H9 (cell line): ENCODE measurements around the gene CYS1. TPM values are rescaled to one million over a fixed set of nuclear protein-coding genes. Genes with fewer than 3 reads are reported as not detected.
A peak's percentile ranks its signal among the peaks of the same experiment; 100 is the strongest.

Source experiments
- DNase-seq: peaks from one replicate; pipeline ENCODE4 v3.0.0-alpha.2; 2017
- H2AFZ ChIP-seq: one replicate; pipeline ENCODE4 v1.6.1; 2013; ENCODE audit warnings: mild to moderate bottlenecking, low read length, control low read depth, moderate library complexity
- H2AK5ac ChIP-seq: 2 replicates; pipeline ENCODE4 v1.6.1; 2013; ENCODE audit warnings: low read length, control low read depth, mixed read lengths; ENCODE audit not compliant: insufficient read length
- H2BK120ac ChIP-seq: one replicate; pipeline ENCODE4 v1.6.1; 2013; ENCODE audit warnings: low read depth, mild to moderate bottlenecking, low read length, control low read depth, inconsistent platforms; ENCODE audit not compliant: poor library complexity, severe bottlenecking
- H2BK12ac ChIP-seq: 2 replicates; pipeline ENCODE4 v1.6.1; 2013; ENCODE audit warnings: low read length, control low read depth, mixed read lengths, low read depth; ENCODE audit not compliant: insufficient read length
- H2BK15ac ChIP-seq: 2 replicates; pipeline ENCODE4 v1.6.1; 2013; ENCODE audit warnings: low read depth, low read length, control low read depth
- H2BK20ac ChIP-seq: one replicate; pipeline ENCODE4 v1.6.1; 2013; ENCODE audit warnings: low read depth, mild to moderate bottlenecking, low read length, control low read depth, inconsistent platforms; ENCODE audit not compliant: poor library complexity, severe bottlenecking
- H2BK5ac ChIP-seq: 2 replicates; pipeline ENCODE4 v1.6.1; 2013; ENCODE audit warnings: low read length, control low read depth, mixed read lengths; ENCODE audit not compliant: insufficient read length
- H3K14ac ChIP-seq: 2 replicates; pipeline ENCODE4 v1.6.1; 2013; ENCODE audit warnings: low read length, control low read depth; ENCODE audit not compliant: insufficient read depth
- H3K18ac ChIP-seq: 2 replicates; pipeline ENCODE4 v1.6.1; 2013; ENCODE audit warnings: low read depth, mild to moderate bottlenecking, mixed read lengths, low read length, control low read depth; ENCODE audit not compliant: insufficient read length
- H3K23ac ChIP-seq: 2 replicates; pipeline ENCODE4 v1.6.1; 2013; ENCODE audit warnings: low read length, control low read depth, mixed read lengths, low read depth; ENCODE audit not compliant: insufficient read length
- H3K23me2 ChIP-seq: 2 replicates; pipeline ENCODE4 v1.6.1; 2013; ENCODE audit warnings: low read depth, mild to moderate bottlenecking, mixed read lengths, low read length, control low read depth; ENCODE audit not compliant: insufficient read length, poor library complexity, severe bottlenecking
- H3K27ac ChIP-seq: 2 replicates; pipeline ENCODE4 v1.5.1; 2013; ENCODE audit warnings: low read length, control low read depth, mixed read lengths, low read depth; ENCODE audit not compliant: insufficient read length
- H3K27me3 ChIP-seq: 2 replicates; pipeline ENCODE4 v1.6.1; 2013; ENCODE audit warnings: low read length, control low read depth, inconsistent platforms; ENCODE audit not compliant: insufficient read depth
- H3K4ac ChIP-seq: 2 replicates; pipeline ENCODE4 v1.6.1; 2013; ENCODE audit warnings: low read depth, mild to moderate bottlenecking, control low read depth, inconsistent platforms, low read length, moderate library complexity
- H3K4me1 ChIP-seq: 2 replicates; pipeline ENCODE4 v1.6.1; 2013; ENCODE audit warnings: low read length, control low read depth, inconsistent platforms; ENCODE audit not compliant: insufficient read depth
- H3K4me2 ChIP-seq: 2 replicates; pipeline ENCODE4 v1.6.1; 2013; ENCODE audit warnings: low read length, control low read depth, mixed read lengths; ENCODE audit not compliant: insufficient read length, insufficient read depth
- H3K56ac ChIP-seq: 2 replicates; pipeline ENCODE4 v1.6.1; 2013; ENCODE audit warnings: low read depth, mild to moderate bottlenecking, mixed read lengths, low read length, control low read depth; ENCODE audit not compliant: insufficient read length
- H3K79me1 ChIP-seq: 2 replicates; pipeline ENCODE4 v1.6.1; 2013; ENCODE audit warnings: low read depth, mild to moderate bottlenecking, moderate library complexity, low read length, control low read depth, inconsistent platforms; ENCODE audit not compliant: insufficient read depth, poor library complexity, severe bottlenecking
- H3K79me2 ChIP-seq: 2 replicates; pipeline ENCODE4 v1.6.1; 2013; ENCODE audit warnings: low read length, control low read depth, inconsistent platforms; ENCODE audit not compliant: insufficient read depth
- H3K9ac ChIP-seq: 2 replicates; pipeline ENCODE4 v1.6.1; 2013; ENCODE audit warnings: low read length, control low read depth, mixed read lengths; ENCODE audit not compliant: insufficient read length; ENCODE audit errors: extremely low read depth
- H3K9me3 ChIP-seq: one replicate; pipeline ENCODE4 v1.6.1; 2013; ENCODE audit warnings: low read depth, low read length, inconsistent platforms; ENCODE audit not compliant: control insufficient read depth
- H3T11ph ChIP-seq: one replicate; pipeline ENCODE4 v1.6.1; 2013; ENCODE audit warnings: mild to moderate bottlenecking, low read length, control low read depth, inconsistent platforms
- H4K20me1 ChIP-seq: one replicate; pipeline ENCODE4 v1.6.1; 2013; ENCODE audit not compliant: control insufficient read depth, insufficient read length, insufficient read depth
- H4K5ac ChIP-seq: 2 replicates; pipeline ENCODE4 v1.6.1; 2013; ENCODE audit warnings: low read depth, mild to moderate bottlenecking, mixed read lengths, low read length, control low read depth; ENCODE audit not compliant: insufficient read length
- H4K8ac ChIP-seq: replicated peaks from 2 replicates; pipeline ENCODE4 v1.6.1; 2013; ENCODE audit warnings: low read length, control low read depth, mixed read lengths, low read depth; ENCODE audit not compliant: insufficient read length
- H4K91ac ChIP-seq: 2 replicates; pipeline ENCODE4 v1.6.1; 2013; ENCODE audit warnings: low read depth, mild to moderate bottlenecking, moderate library complexity, mixed read lengths, low read length, control low read depth; ENCODE audit not compliant: insufficient read length
- H3K27ac Mint-ChIP-seq, 3 experiments: 2 replicates in 2 of 3; 3 replicates in 1 of 3; pipeline ENCODE4 v1.8.0; 2020 to 2021; ENCODE audit warnings: mixed read lengths in 3 of 3, mild to moderate bottlenecking in 1 of 3, moderate library complexity in 1 of 3
- H3K27me3 Mint-ChIP-seq: 2 replicates; pipeline ENCODE4 v1.8.0; 2021; ENCODE audit warnings: low read depth, mild to moderate bottlenecking, moderate library complexity, mixed read lengths
- H3K36me3 Mint-ChIP-seq, 3 experiments: 2 replicates in 2 of 3; 3 replicates in 1 of 3; pipeline ENCODE4 v1.8.0; 2020 to 2021; ENCODE audit warnings: low read depth in 3 of 3, mixed read lengths in 3 of 3; ENCODE audit not compliant: insufficient read depth in 1 of 3
- H3K4me1 Mint-ChIP-seq, 2 experiments: 2 replicates each; pipeline ENCODE4 v1.8.0; 2020; ENCODE audit warnings: mixed read lengths in 2 of 2
- H3K4me3 Mint-ChIP-seq, 2 experiments: 2 replicates in 1 of 2; 3 replicates in 1 of 2; pipeline ENCODE4 v1.8.0; 2020 to 2021; ENCODE audit warnings: mild to moderate bottlenecking in 2 of 2, mixed read lengths in 2 of 2, moderate library complexity in 1 of 2
- H3K9me3 Mint-ChIP-seq, 2 experiments: 2 replicates in 1 of 2; 3 replicates in 1 of 2; pipeline ENCODE4 v1.8.0; 2020; ENCODE audit warnings: mild to moderate bottlenecking in 2 of 2, mixed read lengths in 2 of 2, moderate library complexity in 1 of 2
- WGBS: extraction: QIAGEN DNeasy Blood & Tissue Kit; methylation state at CpG from one replicate; pipeline ENCODE4 v1.1.7; 2013; ENCODE audit warnings: missing lambda C conversion rate, low lambda C conversion rate, mixed read lengths; ENCODE audit not compliant: insufficient read length; ENCODE audit errors: extremely low coverage; 5-methylcytosine and 5-hydroxymethylcytosine counted together
- total RNA-seq: library from RNA; stranded (reverse); gene quantifications from 2 replicates; pipeline ENCODE4 v1.2.1, GENCODE V29; 2021
- TF ChIP-seq, protein P1 (sequence below): fragments of 200-600 bp; sonication (generic); conservative IDR thresholded peaks from 3 replicates; pipeline ENCODE4 v1.8.0; 2021; ENCODE audit warnings: antibody characterized with exemption, mild to moderate bottlenecking

Gene CYS1
- total RNA-seq, 1 experiment from 2014 or later: 0.35 TPM

DNA sequence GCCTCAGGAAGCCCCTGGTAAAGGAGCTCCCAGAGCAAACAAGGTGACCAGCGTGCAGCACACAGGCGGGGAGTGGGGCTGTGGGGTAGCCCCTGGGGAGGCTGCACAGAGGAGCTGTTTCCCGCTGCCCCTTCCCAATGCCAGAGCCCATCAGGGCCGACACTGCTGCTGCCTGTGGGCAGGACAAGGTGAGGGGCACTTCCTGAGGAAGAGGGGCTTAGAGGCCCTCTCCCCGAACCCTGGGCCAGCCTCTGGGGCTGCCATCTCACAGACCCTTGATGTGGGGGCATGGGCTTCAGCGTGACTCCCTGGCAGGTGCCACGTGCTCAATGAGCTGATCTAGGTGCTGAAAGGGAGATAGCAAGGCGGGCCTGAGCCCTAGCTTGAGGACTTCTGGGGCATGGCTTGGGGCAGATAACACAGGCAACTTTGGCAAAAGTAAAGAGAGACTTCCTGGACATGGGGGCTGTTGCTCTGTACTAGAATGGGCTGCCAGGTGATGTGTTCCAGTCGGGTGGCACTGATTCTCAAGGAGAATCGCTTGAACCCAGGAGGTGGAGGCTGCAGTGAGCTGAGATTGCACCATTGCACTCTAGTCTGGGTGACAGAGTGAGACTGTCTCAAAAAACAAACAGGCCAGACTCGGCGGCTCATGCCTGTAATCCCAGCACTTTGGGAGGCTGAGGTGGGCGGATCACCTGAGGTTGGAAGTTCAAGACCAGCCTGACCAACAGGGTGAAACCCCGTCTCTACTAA lies 46.8 kb downstream of the CYS1 start:
- H3K23me2 ChIP-seq: no peaks in the 10 kb centered on the region
- H3K56ac ChIP-seq: no peak overlapping the region
- TF ChIP-seq, protein P1, sequence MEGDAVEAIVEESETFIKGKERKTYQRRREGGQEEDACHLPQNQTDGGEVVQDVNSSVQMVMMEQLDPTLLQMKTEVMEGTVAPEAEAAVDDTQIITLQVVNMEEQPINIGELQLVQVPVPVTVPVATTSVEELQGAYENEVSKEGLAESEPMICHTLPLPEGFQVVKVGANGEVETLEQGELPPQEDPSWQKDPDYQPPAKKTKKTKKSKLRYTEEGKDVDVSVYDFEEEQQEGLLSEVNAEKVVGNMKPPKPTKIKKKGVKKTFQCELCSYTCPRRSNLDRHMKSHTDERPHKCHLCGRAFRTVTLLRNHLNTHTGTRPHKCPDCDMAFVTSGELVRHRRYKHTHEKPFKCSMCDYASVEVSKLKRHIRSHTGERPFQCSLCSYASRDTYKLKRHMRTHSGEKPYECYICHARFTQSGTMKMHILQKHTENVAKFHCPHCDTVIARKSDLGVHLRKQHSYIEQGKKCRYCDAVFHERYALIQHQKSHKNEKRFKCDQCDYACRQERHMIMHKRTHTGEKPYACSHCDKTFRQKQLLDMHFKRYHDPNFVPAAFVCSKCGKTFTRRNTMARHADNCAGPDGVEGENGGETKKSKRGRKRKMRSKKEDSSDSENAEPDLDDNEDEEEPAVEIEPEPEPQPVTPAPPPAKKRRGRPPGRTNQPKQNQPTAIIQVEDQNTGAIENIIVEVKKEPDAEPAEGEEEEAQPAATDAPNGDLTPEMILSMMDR: no peak
- no peak overlapping the region for H2BK5ac ChIP-seq
- Mint-ChIP-seq H3K9me3 (no peaks in the 10 kb centered on the region), H3K4me1 (peaks cover 12 to 28% of the 10 kb centered on the region in 2 experiments), H3K36me3 (no peaks in the 10 kb centered on the region; a peak in 1 of 7 replicates), H3K27ac (0 out of 7 replicates have a peak overlapping the region, but pooled peaks of 1 of the 3 experiments have one; percentile 32), H3K27me3 (peaks cover 2% of the 10 kb centered on the region; the same call in 1 of the 2 replicates), H3K4me3 (no peak overlapping the region)
- no peak overlapping the region for H2BK12ac ChIP-seq
- no peak overlapping the region for H3K27ac ChIP-seq
- H3K23ac ChIP-seq: no peak overlapping the region
- no peak overlapping the region for H3K4me2 ChIP-seq
- H4K8ac ChIP-seq: no peak overlapping the region
- H3K9ac ChIP-seq: no peak overlapping the region
- no peak overlapping the region for H3K18ac ChIP-seq
- no peak overlapping the region for H2AK5ac ChIP-seq
- no peak overlapping the region for H2BK15ac ChIP-seq
- WGBS: no CpG with 5 or more reads among the region's 14 CpGs
- no peak overlapping the region for H3T11ph ChIP-seq
- no peaks in the 10 kb centered on the region for H3K79me1 ChIP-seq
- peaks cover 4% of the 10 kb centered on the region; the same call in 1 of the 2 replicates for H3K4me1 ChIP-seq
- H4K20me1 ChIP-seq: no peaks in the 10 kb centered on the region
- no peak overlapping the region for H3K4ac ChIP-seq
- H3K9me3 ChIP-seq: no peaks in the 10 kb centered on the region
- H3K14ac ChIP-seq: no peak overlapping the region
- no peaks in the 10 kb centered on the region for H3K79me2 ChIP-seq
- no peak overlapping the region for H4K91ac ChIP-seq
- no peak overlapping the region for H2BK20ac ChIP-seq
- no peak overlapping the region for H2BK120ac ChIP-seq
- no peak overlapping the region for H4K5ac ChIP-seq
- no peak overlapping the region for H2AFZ ChIP-seq
- no peak for DNase-seq
- no peaks in the 10 kb centered on the region for H3K27me3 ChIP-seq
